Measurements from ENCODE around the gene ADGRF5.

Gene ADGRF5

GRCh38 chr6:46956409-46956808 is 34.7 kb upstream of the ADGRF5 start:
- no peaks in the 10 kb centered on the region for H3K4me1 ChIP-seq (ENCODE audit: control insufficient read depth, insufficient read depth, low read length, poor library complexity, severe bottlenecking)
- no peaks in the 10 kb centered on the region for H3K27me3 ChIP-seq (replicated peaks; ENCODE audit: control insufficient read depth, insufficient read depth, low read length, poor library complexity, severe bottlenecking)
- no peaks in the 10 kb centered on the region for H3K36me3 ChIP-seq (ENCODE audit: control insufficient read depth, insufficient read depth, low read length)
- H3K4me3 ChIP-seq (ENCODE audit: insufficient read depth, low read depth, low read length, poor library complexity, severe bottlenecking) = no peak overlapping the region
- H3K27ac ChIP-seq (ENCODE audit: insufficient read depth, low read length, poor library complexity, severe bottlenecking) = no peak overlapping the region
- no peaks in the 10 kb centered on the region for H3K9me3 ChIP-seq (ENCODE audit: control insufficient read depth, low read length)
- no peak for DNase-seq

- Histone ChIP-seq H3K27me3 (replicated peaks; ENCODE audit: control insufficient read depth, insufficient read depth, low read length, poor library complexity, severe bottlenecking) (no peaks in the 10 kb centered on the region), H3K9me3 (ENCODE audit: control insufficient read depth, low read length) (no peaks in the 10 kb centered on the region), H3K4me1 (ENCODE audit: control insufficient read depth, insufficient read depth, low read length, poor library complexity, severe bottlenecking) (no peaks in the 10 kb centered on the region), H3K36me3 (ENCODE audit: control insufficient read depth, insufficient read depth, low read length) (no peaks in the 10 kb centered on the region), H3K4me3 (ENCODE audit: insufficient read depth, low read depth, low read length, poor library complexity, severe bottlenecking) (no peak overlapping the region), H3K27ac (ENCODE audit: insufficient read depth, low read length, poor library complexity, severe bottlenecking) (no peak overlapping the region)
- no peak for DNase-seq
Measured at GRCh38 chr6:46954837-46955451, 33.2 kb upstream of the ADGRF5 start.

GRCh38 chr6:46953921-46954320 is 32.2 kb upstream of the ADGRF5 start:
- H3K27ac ChIP-seq (ENCODE audit: insufficient read depth, low read length, poor library complexity, severe bottlenecking) = no peak overlapping the region
- no peak overlapping the region for H3K4me3 ChIP-seq (ENCODE audit: insufficient read depth, low read depth, low read length, poor library complexity, severe bottlenecking)
- no peaks in the 10 kb centered on the region for H3K27me3 ChIP-seq (replicated peaks; ENCODE audit: control insufficient read depth, insufficient read depth, low read length, poor library complexity, severe bottlenecking)
- no peaks in the 10 kb centered on the region for H3K9me3 ChIP-seq (ENCODE audit: control insufficient read depth, low read length)
- DNase-seq = no peak
- H3K36me3 ChIP-seq (ENCODE audit: control insufficient read depth, insufficient read depth, low read length) = no peaks in the 10 kb centered on the region
- H3K4me1 ChIP-seq (ENCODE audit: control insufficient read depth, insufficient read depth, low read length, poor library complexity, severe bottlenecking) = no peaks in the 10 kb centered on the region

- Histone ChIP-seq H3K4me3 (ENCODE audit: insufficient read depth, low read depth, low read length, poor library complexity, severe bottlenecking) (no peak overlapping the region), H3K27ac (ENCODE audit: insufficient read depth, low read length, poor library complexity, severe bottlenecking) (no peak overlapping the region), H3K36me3 (ENCODE audit: control insufficient read depth, insufficient read depth, low read length) (no peaks in the 10 kb centered on the region), H3K9me3 (ENCODE audit: control insufficient read depth, low read length) (no peaks in the 10 kb centered on the region), H3K4me1 (ENCODE audit: control insufficient read depth, insufficient read depth, low read length, poor library complexity, severe bottlenecking) (no peaks in the 10 kb centered on the region), H3K27me3 (replicated peaks; ENCODE audit: control insufficient read depth, insufficient read depth, low read length, poor library complexity, severe bottlenecking) (no peaks in the 10 kb centered on the region)
- no peak for DNase-seq
Measured at GRCh38 chr6:46949632-46950280, 28.0 kb upstream of the ADGRF5 start.

GRCh38 chr6:46948699-46949098 is 27.0 kb upstream of the ADGRF5 start:
- H3K4me1 ChIP-seq (ENCODE audit: control insufficient read depth, insufficient read depth, low read length, poor library complexity, severe bottlenecking) = no peaks in the 10 kb centered on the region
- no peaks in the 10 kb centered on the region for H3K27me3 ChIP-seq (replicated peaks; ENCODE audit: control insufficient read depth, insufficient read depth, low read length, poor library complexity, severe bottlenecking)
- no peak for DNase-seq
- H3K36me3 ChIP-seq (ENCODE audit: control insufficient read depth, insufficient read depth, low read length) = no peaks in the 10 kb centered on the region
- no peaks in the 10 kb centered on the region for H3K9me3 ChIP-seq (ENCODE audit: control insufficient read depth, low read length)
- H3K27ac ChIP-seq (ENCODE audit: insufficient read depth, low read length, poor library complexity, severe bottlenecking) = no peak overlapping the region
- H3K4me3 ChIP-seq (ENCODE audit: insufficient read depth, low read depth, low read length, poor library complexity, severe bottlenecking) = no peak overlapping the region

- no peak overlapping the region for H3K4me3 ChIP-seq (ENCODE audit: insufficient read depth, low read depth, low read length, poor library complexity, severe bottlenecking)
- no peaks in the 10 kb centered on the region for H3K27me3 ChIP-seq (replicated peaks; ENCODE audit: control insufficient read depth, insufficient read depth, low read length, poor library complexity, severe bottlenecking)
- H3K27ac ChIP-seq (ENCODE audit: insufficient read depth, low read length, poor library complexity, severe bottlenecking) = no peak overlapping the region
- no peaks in the 10 kb centered on the region for H3K36me3 ChIP-seq (ENCODE audit: control insufficient read depth, insufficient read depth, low read length)
- H3K4me1 ChIP-seq (ENCODE audit: control insufficient read depth, insufficient read depth, low read length, poor library complexity, severe bottlenecking) = no peaks in the 10 kb centered on the region
- no peaks in the 10 kb centered on the region for H3K9me3 ChIP-seq (ENCODE audit: control insufficient read depth, low read length)
- DNase-seq = no peak
Measured at GRCh38 chr6:46947497-46947896, 25.8 kb upstream of the ADGRF5 start.

- H3K4me3 ChIP-seq (ENCODE audit: insufficient read depth, low read depth, low read length, poor library complexity, severe bottlenecking) = no peak overlapping the region
- no peak for DNase-seq
- no peaks in the 10 kb centered on the region for H3K9me3 ChIP-seq (ENCODE audit: control insufficient read depth, low read length)
- H3K27ac ChIP-seq (ENCODE audit: insufficient read depth, low read length, poor library complexity, severe bottlenecking) = no peak overlapping the region
- H3K4me1 ChIP-seq (ENCODE audit: control insufficient read depth, insufficient read depth, low read length, poor library complexity, severe bottlenecking) = no peaks in the 10 kb centered on the region
- no peaks in the 10 kb centered on the region for H3K27me3 ChIP-seq (replicated peaks; ENCODE audit: control insufficient read depth, insufficient read depth, low read length, poor library complexity, severe bottlenecking)
- H3K36me3 ChIP-seq (ENCODE audit: control insufficient read depth, insufficient read depth, low read length) = no peaks in the 10 kb centered on the region
Measured at GRCh38 chr6:46940433-46941226, 18.9 kb upstream of the ADGRF5 start.

- DNase-seq = no peak
- H3K4me1 ChIP-seq (ENCODE audit: control insufficient read depth, insufficient read depth, low read length, poor library complexity, severe bottlenecking) = no peaks in the 10 kb centered on the region
- no peaks in the 10 kb centered on the region for H3K36me3 ChIP-seq (ENCODE audit: control insufficient read depth, insufficient read depth, low read length)
- H3K9me3 ChIP-seq (ENCODE audit: control insufficient read depth, low read length) = no peaks in the 10 kb centered on the region
- no peak overlapping the region for H3K27ac ChIP-seq (ENCODE audit: insufficient read depth, low read length, poor library complexity, severe bottlenecking)
- no peaks in the 10 kb centered on the region for H3K27me3 ChIP-seq (replicated peaks; ENCODE audit: control insufficient read depth, insufficient read depth, low read length, poor library complexity, severe bottlenecking)
- H3K4me3 ChIP-seq (ENCODE audit: insufficient read depth, low read depth, low read length, poor library complexity, severe bottlenecking) = no peak overlapping the region
Measured at GRCh38 chr6:46937642-46938041, 15.9 kb upstream of the ADGRF5 start.

- no peaks in the 10 kb centered on the region for H3K36me3 ChIP-seq (ENCODE audit: control insufficient read depth, insufficient read depth, low read length)
- no peaks in the 10 kb centered on the region for H3K4me1 ChIP-seq (ENCODE audit: control insufficient read depth, insufficient read depth, low read length, poor library complexity, severe bottlenecking)
- no peak overlapping the region for H3K4me3 ChIP-seq (ENCODE audit: insufficient read depth, low read depth, low read length, poor library complexity, severe bottlenecking)
- H3K27me3 ChIP-seq (replicated peaks; ENCODE audit: control insufficient read depth, insufficient read depth, low read length, poor library complexity, severe bottlenecking) = no peaks in the 10 kb centered on the region
- DNase-seq = no peak
- H3K9me3 ChIP-seq (ENCODE audit: control insufficient read depth, low read length) = no peaks in the 10 kb centered on the region
- no peak overlapping the region for H3K27ac ChIP-seq (ENCODE audit: insufficient read depth, low read length, poor library complexity, severe bottlenecking)
Measured at GRCh38 chr6:46935687-46936086, 13.9 kb upstream of the ADGRF5 start.

GRCh38 chr6:46933751-46934150 is 12.0 kb upstream of the ADGRF5 start:
- Histone ChIP-seq H3K4me1 (ENCODE audit: control insufficient read depth, insufficient read depth, low read length, poor library complexity, severe bottlenecking) (no peaks in the 10 kb centered on the region), H3K36me3 (ENCODE audit: control insufficient read depth, insufficient read depth, low read length) (no peaks in the 10 kb centered on the region), H3K27ac (ENCODE audit: insufficient read depth, low read length, poor library complexity, severe bottlenecking) (no peak overlapping the region), H3K27me3 (replicated peaks; ENCODE audit: control insufficient read depth, insufficient read depth, low read length, poor library complexity, severe bottlenecking) (no peaks in the 10 kb centered on the region), H3K4me3 (ENCODE audit: insufficient read depth, low read depth, low read length, poor library complexity, severe bottlenecking) (no peak overlapping the region), H3K9me3 (ENCODE audit: control insufficient read depth, low read length) (no peaks in the 10 kb centered on the region)
- DNase-seq = no peak
